LNCaP clone FGC (cell line): Measurements from ENCODE around the gene BCL2.

Experiments used
- DNase-seq: peaks from one replicate; pipeline ENCODE4 v3.0.0-alpha.2; 2011; ENCODE audit warnings: low read depth
- H3K4me3 ChIP-seq: 2 replicates; pipeline ENCODE4 v1.5.1; 2011; ENCODE audit warnings: mild to moderate bottlenecking, low read depth, low read length, control low read depth
- TF ChIP-seq, protein P1 (sequence below): IDR thresholded peaks from 2 replicates; pipeline ENCODE4 v1.5.1; 2012; ENCODE audit warnings: mild to moderate bottlenecking; ENCODE audit not compliant: control insufficient read depth, insufficient read depth; ENCODE audit errors: extremely low read depth

The BCL2 gene

DNA sequence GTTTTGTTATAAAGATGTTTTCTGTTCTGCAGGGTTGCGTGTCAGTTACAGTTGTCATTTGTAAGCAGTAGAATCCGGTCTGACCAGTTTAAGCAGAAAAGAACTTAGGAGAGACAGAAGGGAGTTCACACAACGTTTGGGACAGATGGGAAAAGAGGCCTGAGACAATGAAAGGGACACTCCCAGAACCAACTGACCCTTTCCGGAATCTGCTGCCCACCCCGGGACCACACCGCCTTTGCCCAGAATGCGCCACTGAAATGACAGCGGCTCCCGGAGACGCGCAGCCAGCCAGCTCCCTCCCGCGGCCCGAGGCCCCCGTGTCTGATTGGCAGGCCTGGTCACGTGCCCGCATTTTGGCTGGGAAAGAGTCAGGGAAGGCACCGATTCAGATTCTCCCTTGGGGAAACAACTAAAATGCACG, 244.6 kb downstream of the BCL2 start:
- DNase-seq = peak; percentile 74
- TF ChIP-seq, protein P1, sequence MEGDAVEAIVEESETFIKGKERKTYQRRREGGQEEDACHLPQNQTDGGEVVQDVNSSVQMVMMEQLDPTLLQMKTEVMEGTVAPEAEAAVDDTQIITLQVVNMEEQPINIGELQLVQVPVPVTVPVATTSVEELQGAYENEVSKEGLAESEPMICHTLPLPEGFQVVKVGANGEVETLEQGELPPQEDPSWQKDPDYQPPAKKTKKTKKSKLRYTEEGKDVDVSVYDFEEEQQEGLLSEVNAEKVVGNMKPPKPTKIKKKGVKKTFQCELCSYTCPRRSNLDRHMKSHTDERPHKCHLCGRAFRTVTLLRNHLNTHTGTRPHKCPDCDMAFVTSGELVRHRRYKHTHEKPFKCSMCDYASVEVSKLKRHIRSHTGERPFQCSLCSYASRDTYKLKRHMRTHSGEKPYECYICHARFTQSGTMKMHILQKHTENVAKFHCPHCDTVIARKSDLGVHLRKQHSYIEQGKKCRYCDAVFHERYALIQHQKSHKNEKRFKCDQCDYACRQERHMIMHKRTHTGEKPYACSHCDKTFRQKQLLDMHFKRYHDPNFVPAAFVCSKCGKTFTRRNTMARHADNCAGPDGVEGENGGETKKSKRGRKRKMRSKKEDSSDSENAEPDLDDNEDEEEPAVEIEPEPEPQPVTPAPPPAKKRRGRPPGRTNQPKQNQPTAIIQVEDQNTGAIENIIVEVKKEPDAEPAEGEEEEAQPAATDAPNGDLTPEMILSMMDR = no peak
- peak overlapping the region; percentile 51 for H3K4me3 ChIP-seq

DNA sequence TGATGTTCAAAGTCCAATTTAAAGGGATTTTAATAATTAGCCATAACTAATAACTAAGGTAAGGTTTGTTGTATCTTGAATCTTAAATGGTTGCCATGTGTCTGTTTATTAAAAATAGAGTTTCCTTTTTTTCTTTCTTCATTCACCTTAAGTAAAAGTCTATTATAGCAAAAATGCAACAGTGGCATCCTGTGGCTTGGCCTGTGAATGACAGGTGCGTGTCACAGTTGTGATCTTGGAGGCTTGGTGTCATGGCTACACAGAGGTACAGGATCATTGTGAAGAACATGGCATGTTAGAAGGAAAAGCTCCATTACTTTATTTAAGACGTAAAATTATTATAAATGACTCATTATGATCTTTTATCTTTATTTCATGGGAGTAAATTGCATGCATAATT, 246.1 kb downstream of the BCL2 start:
- no peak overlapping the region for H3K4me3 ChIP-seq
- DNase-seq = peak; percentile 11
- TF ChIP-seq, protein P1 = peak; percentile 67
